Tibial artery (tissue), 4 donors: ENCODE measurements around the gene PRKACA.

Source experiments
- DNase-seq, 2 donors: peaks; one replicate each; pipeline ENCODE4 v3.0.0-alpha.2; 2019
- H3K27ac ChIP-seq, 2 donors: fragments of 200-600 bp; sonication (generic) in 1 of 2; 1 replicate in 1 of 2; 2 replicates in 1 of 2; pipeline ENCODE4 v1.5.1; 2018 to 2019; ENCODE audit warnings: mild to moderate bottlenecking in 1 of 2
- H3K27me3 ChIP-seq, 2 donors: fragments of 200-600 bp; sonication (generic) in 1 of 2; one replicate each; pipeline versions ENCODE4 v1.5.1 to v1.6.0; 2016 to 2019
- H3K36me3 ChIP-seq, 3 donors: fragments of 200-600 bp; sonication (generic) in 2 of 3; one replicate each; pipeline ENCODE4 v1.5.1; 2016 to 2019; ENCODE audit warnings: mild to moderate bottlenecking in 2 of 3
- H3K4me1 ChIP-seq, 4 donors: fragments of 200-600 bp; sonication (generic) in 2 of 4; 1 replicate in 3 of 4; 2 replicates in 1 of 4; pipeline ENCODE4 v1.5.1; 2016 to 2019
- H3K4me3 ChIP-seq, 2 donors: fragments of 200-600 bp; sonication (generic) in 1 of 2; 1 replicate in 1 of 2; 2 replicates in 1 of 2; pipeline ENCODE4 v1.5.1; 2018 to 2019; ENCODE audit warnings: mild to moderate bottlenecking in 2 of 2
- H3K9me3 ChIP-seq, 3 donors: fragments of 200-600 bp; sonication (generic) in 1 of 3; one replicate each; pipeline ENCODE4 v1.5.1; 2016 to 2019
- CTCF ChIP-seq, 2 experiments: fragments of 200-600 bp in 1 of 2; fragments of 450-650 bp in 1 of 2; IDR thresholded peaks; one replicate each; pipeline ENCODE4 v1.5.1; 2017 to 2019; ENCODE audit warnings: antibody characterized with exemption in 2 of 2, mild to moderate bottlenecking in 1 of 2, moderate library complexity in 1 of 2
- intact Hi-C: fragments of 100-400 bp; cut with DNase I; formaldehyde crosslinking; loops from one replicate; pipeline ENCODE4 v1.15.0; 2023; ENCODE audit warnings: low total_unique reads

The PRKACA gene

GRCh38 chr19:14113762-14114414 is 3.7 kb downstream of the PRKACA start:
- Histone ChIP-seq H3K36me3 (no peaks in the 10 kb centered on the region), H3K4me1 (peaks cover 5 to 84% (median 58%) of the 10 kb centered on the region in 4 donors), H3K27me3 (no peaks in the 10 kb centered on the region), H3K9me3 (no peaks in the 10 kb centered on the region), H3K4me3 (no peak overlapping the region), H3K27ac (peak overlapping the region; percentile 85 to 94)
- no peak for TF ChIP-seq CTCF (IDR thresholded peaks at IDR 0.05)
- DNase-seq = no peak
- intact Hi-C loops = no loop called here

- Histone ChIP-seq H3K4me3 (peak overlapping the region; percentile 29 to 45), H3K4me1 (peaks cover 5 to 87% (median 60%) of the 10 kb centered on the region in 4 donors)
- intact Hi-C loops = no loop called here
Measured at GRCh38 chr19:14112809-14113385, 4.7 kb downstream of the PRKACA start.

GRCh38 chr19:14112051-14112808 is 5.3 kb downstream of the PRKACA start:
- Histone ChIP-seq H3K36me3 (peaks cover 0 to 5% (median 0%) of the 10 kb centered on the region in 3 donors), H3K27me3 (no peaks in the 10 kb centered on the region), H3K27ac (peak overlapping the region; percentile 85 to 94), H3K4me1 (peaks cover 5 to 93% (median 67%) of the 10 kb centered on the region in 4 donors), H3K9me3 (no peaks in the 10 kb centered on the region), H3K4me3 (peak overlapping the region; percentile 29 to 45)
- intact Hi-C loops = no loop called here
- no peak for TF ChIP-seq CTCF (IDR thresholded peaks at IDR 0.05)
- DNase-seq = no peak

More at GRCh38 chr19:14112809-14113385, 4.7 kb downstream of the PRKACA start:
- peak overlapping the region; percentile 85 to 94 for H3K27ac ChIP-seq
- H3K9me3 ChIP-seq = no peaks in the 10 kb centered on the region
- TF ChIP-seq CTCF (IDR thresholded peaks at IDR 0.05) = no peak
- no peaks in the 10 kb centered on the region for H3K27me3 ChIP-seq
- peak; percentile 61 to 86 for DNase-seq
- H3K36me3 ChIP-seq = no peaks in the 10 kb centered on the region

- Histone ChIP-seq H3K27ac (peak overlapping the region; percentile 85 to 94), H3K9me3 (no peaks in the 10 kb centered on the region), H3K27me3 (no peaks in the 10 kb centered on the region), H3K4me1 (peaks cover 5 to 97% (median 70%) of the 10 kb centered on the region in 4 donors), H3K4me3 (no peak overlapping the region), H3K36me3 (peaks cover under 1 to 12% (median 5%) of the 10 kb centered on the region in 3 donors)
- no peak for DNase-seq
- TF ChIP-seq CTCF (IDR thresholded peaks at IDR 0.05) = no peak
- intact Hi-C loops = no loop called here
Measured at GRCh38 chr19:14111486-14111885, 6.1 kb downstream of the PRKACA start.

- intact Hi-C loops = loop anchor here (1.0 kb wide), 1 partner anchor 12 kb away; no protein-coding TSS in a partner anchor
- Histone ChIP-seq H3K9me3 (no peaks in the 10 kb centered on the region), H3K27me3 (no peaks in the 10 kb centered on the region), H3K4me3 (no peak overlapping the region), H3K27ac (peak overlapping the region in 1 of 2 donors; percentile 29), H3K36me3 (peaks cover 8 to 21% (median 13%) of the 10 kb centered on the region in 3 donors), H3K4me1 (peaks cover 5 to 97% (median 62%) of the 10 kb centered on the region in 4 donors)
- no peak for TF ChIP-seq CTCF (IDR thresholded peaks at IDR 0.05)
- no peak for DNase-seq
Measured at GRCh38 chr19:14110650-14111049, 6.9 kb downstream of the PRKACA start.
